AG04449 (cell line): ENCODE measurements around the gene GNB1.

Experiments used
- CTCF ChIA-PET: fragments of 350-600 bp; formaldehyde crosslinking; extraction: SDS; loops from one replicate; lab custom pipeline; 2021; ENCODE audit warnings: antibody characterized with exemption; lab: Yijun Ruan, JAX
- POLR2A ChIA-PET: fragments of 400-600, 350-600 bp; formaldehyde crosslinking; extraction: SDS; loops from one replicate; lab custom pipeline; 2020; ENCODE audit warnings: antibody characterized with exemption, inconsistent platforms; lab: Yijun Ruan, JAX
- DNase-seq: peaks from one replicate; pipeline ENCODE4 v3.0.0-alpha.2; 2010; ENCODE audit warnings: low read depth, low spot score
- H3K4me3 ChIP-seq: 2 replicates; pipeline ENCODE4 v1.5.1; 2011; ENCODE audit warnings: low read depth, mild to moderate bottlenecking, control low read depth, low read length
- TF ChIP-seq, protein P1 (sequence below): IDR thresholded peaks from one replicate; pipeline ENCODE4 v1.5.1; 2011; ENCODE audit warnings: mild to moderate bottlenecking, moderate library complexity, low read length, control low read depth, inconsistent platforms; ENCODE audit not compliant: insufficient read depth; ENCODE audit errors: missing control alignments

GNB1 gene

DNA sequence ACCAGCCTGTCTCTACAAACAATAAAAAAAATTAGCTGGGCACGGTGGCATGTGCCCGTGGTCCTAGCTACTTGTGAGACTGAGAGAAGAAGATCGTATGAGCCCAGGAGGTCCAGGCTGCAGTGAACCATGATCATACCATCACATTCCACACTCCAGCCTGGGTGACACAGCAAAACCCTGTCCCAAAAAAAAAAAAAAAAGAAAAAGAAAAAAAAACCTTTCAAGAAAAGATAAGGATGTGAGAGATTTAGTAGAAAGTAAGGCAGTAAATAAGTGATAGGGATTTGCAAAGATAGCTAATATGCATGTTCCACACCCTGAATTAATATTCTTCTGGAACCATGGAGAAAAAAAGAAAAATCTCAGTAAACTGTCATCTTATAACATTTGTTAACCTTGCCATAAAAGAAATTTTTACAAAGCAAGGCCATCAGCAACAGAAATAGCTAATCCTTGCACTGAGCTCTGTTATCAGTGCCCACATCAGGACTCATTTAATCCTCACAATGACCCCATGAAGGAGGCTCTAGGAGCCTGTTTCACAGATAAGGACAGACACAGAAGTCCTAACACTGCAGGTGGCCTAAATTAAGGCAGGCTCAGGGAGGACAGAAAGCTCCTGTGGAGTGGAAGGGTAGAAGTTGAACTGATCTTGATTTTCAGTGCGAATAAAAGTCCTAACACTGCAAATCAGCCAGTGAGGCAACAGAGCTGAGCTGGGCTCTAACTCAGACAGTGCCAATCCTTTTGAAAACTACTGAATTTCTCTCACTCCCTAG lies 7.6 kb downstream of the GNB1 start:
- POLR2A ChIA-PET: interaction anchor here (0.7 to 1.0 kb wide), 2 partner anchors 10 to 232 kb away, joined by 3 to 4 read pairs; no protein-coding TSS in a partner anchor
- DNase-seq: no peak
- CTCF ChIA-PET: interaction anchor here (0.8 to 1.6 kb wide), 3 partner anchors 12 to 23 kb away, joined by 3 read pairs; no protein-coding TSS in a partner anchor
- TF ChIP-seq, protein P1, sequence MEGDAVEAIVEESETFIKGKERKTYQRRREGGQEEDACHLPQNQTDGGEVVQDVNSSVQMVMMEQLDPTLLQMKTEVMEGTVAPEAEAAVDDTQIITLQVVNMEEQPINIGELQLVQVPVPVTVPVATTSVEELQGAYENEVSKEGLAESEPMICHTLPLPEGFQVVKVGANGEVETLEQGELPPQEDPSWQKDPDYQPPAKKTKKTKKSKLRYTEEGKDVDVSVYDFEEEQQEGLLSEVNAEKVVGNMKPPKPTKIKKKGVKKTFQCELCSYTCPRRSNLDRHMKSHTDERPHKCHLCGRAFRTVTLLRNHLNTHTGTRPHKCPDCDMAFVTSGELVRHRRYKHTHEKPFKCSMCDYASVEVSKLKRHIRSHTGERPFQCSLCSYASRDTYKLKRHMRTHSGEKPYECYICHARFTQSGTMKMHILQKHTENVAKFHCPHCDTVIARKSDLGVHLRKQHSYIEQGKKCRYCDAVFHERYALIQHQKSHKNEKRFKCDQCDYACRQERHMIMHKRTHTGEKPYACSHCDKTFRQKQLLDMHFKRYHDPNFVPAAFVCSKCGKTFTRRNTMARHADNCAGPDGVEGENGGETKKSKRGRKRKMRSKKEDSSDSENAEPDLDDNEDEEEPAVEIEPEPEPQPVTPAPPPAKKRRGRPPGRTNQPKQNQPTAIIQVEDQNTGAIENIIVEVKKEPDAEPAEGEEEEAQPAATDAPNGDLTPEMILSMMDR: no peak
- H3K4me3 ChIP-seq: no peak overlapping the region

DNA sequence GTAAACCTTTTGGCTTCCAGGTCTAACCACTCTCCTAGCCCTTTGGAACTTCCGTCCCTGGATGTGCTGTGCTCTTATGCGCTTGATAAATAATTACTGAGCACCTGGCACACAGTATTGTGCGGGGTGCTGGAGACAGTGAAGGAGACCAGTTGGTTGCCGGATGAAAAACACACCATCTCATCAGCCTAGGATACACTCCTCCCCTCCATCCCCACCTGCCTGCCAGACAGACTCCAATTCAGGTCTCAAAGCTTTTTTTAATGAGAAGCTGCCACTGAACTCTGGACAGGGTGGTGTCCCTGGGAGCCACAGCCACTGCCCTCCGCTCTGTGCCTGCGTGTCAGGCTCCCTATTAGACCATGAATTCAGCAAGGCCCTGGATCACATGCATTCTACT lies 9.2 kb downstream of the GNB1 start:
- TF ChIP-seq, protein P1: no peak
- ChIA-PET POLR2A (interaction anchor here (1.1 kb wide), 1 partner anchor 21 kb away, joined by 3 read pairs; no protein-coding TSS in a partner anchor), CTCF (interaction anchor here (1.0 to 1.7 kb wide), 2 partner anchors 12 to 24 kb away, joined by 3 to 6 read pairs; no protein-coding TSS in a partner anchor)
- no peak overlapping the region for H3K4me3 ChIP-seq
- DNase-seq: no peak

DNA sequence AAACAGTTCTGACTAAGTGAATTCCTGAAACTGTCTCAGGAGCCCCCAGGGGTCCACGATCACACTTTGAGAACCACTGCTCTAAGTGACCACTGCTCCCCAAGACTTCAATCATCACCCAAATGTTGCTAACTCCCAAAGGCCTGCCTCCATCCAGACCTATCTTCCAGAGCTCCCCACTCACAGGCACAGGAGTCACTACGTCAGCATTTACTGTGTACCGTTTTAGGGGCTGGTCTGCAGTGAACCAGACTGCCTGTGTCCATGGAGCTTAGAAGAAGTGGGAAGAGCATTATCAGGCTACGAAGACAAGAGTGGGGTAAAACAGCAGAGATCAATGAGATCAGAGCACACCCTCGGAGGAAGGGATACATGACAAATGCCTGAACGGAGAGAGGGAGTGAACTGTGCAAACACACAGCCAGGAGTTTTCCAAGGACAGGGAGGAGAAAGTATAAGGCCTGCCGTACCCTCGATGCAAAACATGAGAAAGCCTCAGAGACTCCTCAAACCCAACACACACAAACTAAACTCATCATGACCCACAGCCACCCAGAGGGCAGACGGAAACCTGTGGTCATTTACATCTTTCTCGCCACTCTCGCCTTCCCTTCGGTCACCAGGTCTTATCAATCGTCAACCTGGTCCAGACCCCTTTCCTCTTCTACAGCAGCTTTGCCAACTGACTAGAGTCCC lies 10.1 kb downstream of the GNB1 start:
- POLR2A ChIA-PET: interaction anchor here (1.1 kb wide), 1 partner anchor 20 kb away, joined by 3 read pairs; no protein-coding TSS in a partner anchor
- no peak overlapping the region for H3K4me3 ChIP-seq
- CTCF ChIA-PET: interaction anchor here (1.7 kb wide), 1 partner anchor 11 kb away, joined by 6 read pairs; no protein-coding TSS in a partner anchor
- DNase-seq: no peak
- TF ChIP-seq, protein P1: no peak

DNA sequence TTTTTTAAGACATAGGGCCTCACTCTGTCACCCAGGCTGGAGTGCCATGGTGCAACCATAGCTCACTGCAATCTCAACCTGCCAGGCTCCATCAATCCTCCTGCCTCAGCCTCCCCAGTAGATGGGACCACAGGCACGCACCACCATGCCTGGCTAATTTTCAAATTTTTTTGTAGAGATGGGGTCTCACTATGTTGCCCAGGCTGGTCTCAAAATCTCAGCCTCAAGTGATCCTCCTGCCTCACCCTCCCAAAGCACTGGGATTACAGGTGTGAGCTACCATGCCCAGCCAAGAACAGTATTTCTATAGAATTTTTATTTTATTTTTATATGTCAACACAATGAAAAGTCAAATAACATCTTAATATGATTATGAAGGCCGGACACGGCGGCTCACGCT lies 10.9 kb downstream of the GNB1 start:
- TF ChIP-seq, protein P1: no peak
- ChIA-PET CTCF (no interaction called here), POLR2A (no interaction called here)
- no peak overlapping the region for H3K4me3 ChIP-seq
- DNase-seq: no peak

DNA sequence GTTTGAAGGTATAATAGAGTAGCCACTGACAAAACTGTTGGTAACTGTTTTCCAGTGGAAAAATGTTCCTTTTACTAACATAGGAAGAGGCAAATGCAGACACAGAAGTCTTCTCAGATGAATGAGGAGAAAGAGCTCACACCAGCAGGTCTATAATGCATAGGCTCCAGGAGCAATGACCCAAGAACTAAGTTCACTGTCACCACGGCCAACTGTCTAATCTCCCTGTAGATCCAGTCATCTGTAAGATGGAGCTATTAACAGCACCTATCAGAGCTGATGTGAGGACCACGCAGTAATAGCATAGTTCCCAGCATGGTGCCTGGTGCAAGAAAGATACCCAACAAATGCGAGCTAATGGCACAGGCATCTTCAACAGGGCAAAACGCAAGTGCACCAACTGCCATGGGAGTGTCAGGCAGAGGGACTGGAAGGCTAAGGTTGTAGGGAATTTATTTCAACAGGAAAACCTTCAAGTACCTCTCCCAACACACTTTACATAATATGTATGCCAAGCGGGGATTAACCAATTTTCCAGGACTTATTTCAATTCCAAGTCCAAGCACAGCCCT lies 12.9 kb downstream of the GNB1 start:
- no peak overlapping the region for H3K4me3 ChIP-seq
- DNase-seq: no peak
- TF ChIP-seq, protein P1: no peak
- CTCF ChIA-PET: interaction anchor here (1.1 to 1.3 kb wide), 3 partner anchors 9 to 11 kb away, joined by 3 to 4 read pairs (median 3); no protein-coding TSS in a partner anchor
- POLR2A ChIA-PET: no interaction called here
